GM12892 (cell line): ENCODE data around the gene TFEB.

Experiments used
- DNase-seq: peaks from one replicate; pipeline ENCODE4 v3.0.0; 2011; ENCODE audit not compliant: insufficient read length
- FAIRE-seq: peaks from 2 replicates; lab custom pipeline; 2011; peaks lifted over from hg19 to GRCh38; lab: Jason Lieb, UNC
- POLR2A ChIP-seq: IDR thresholded peaks from 2 replicates; pipeline ENCODE4 v1.6.1; 2011; ENCODE audit warnings: low read depth, low read length, control low read depth
- POLR2AphosphoS5 ChIP-seq: IDR thresholded peaks from 2 replicates; pipeline ENCODE4 v1.6.1; 2011; ENCODE audit warnings: low read depth, low read length, control low read depth
- TAF1 ChIP-seq: IDR thresholded peaks from 2 replicates; pipeline ENCODE4 v1.6.1; 2011; ENCODE audit warnings: low read depth, mild to moderate bottlenecking, control low read depth, low read length, borderline replicate concordance

The TFEB gene

GRCh38 chr6:41743406-41744235 is 8.2 kb upstream of the TFEB start:
- FAIRE-seq (no peak), DNase-seq (no peak)
- no peak for TF ChIP-seq POLR2A
- no peak for TF ChIP-seq POLR2AphosphoS5
- TF ChIP-seq TAF1, result no peak

GRCh38 chr6:41741625-41742490 is 6.5 kb upstream of the TFEB start:
- FAIRE-seq (no peak), DNase-seq (no peak)
- TF ChIP-seq POLR2A, result no peak
- TF ChIP-seq TAF1, result no peak

DNA sequence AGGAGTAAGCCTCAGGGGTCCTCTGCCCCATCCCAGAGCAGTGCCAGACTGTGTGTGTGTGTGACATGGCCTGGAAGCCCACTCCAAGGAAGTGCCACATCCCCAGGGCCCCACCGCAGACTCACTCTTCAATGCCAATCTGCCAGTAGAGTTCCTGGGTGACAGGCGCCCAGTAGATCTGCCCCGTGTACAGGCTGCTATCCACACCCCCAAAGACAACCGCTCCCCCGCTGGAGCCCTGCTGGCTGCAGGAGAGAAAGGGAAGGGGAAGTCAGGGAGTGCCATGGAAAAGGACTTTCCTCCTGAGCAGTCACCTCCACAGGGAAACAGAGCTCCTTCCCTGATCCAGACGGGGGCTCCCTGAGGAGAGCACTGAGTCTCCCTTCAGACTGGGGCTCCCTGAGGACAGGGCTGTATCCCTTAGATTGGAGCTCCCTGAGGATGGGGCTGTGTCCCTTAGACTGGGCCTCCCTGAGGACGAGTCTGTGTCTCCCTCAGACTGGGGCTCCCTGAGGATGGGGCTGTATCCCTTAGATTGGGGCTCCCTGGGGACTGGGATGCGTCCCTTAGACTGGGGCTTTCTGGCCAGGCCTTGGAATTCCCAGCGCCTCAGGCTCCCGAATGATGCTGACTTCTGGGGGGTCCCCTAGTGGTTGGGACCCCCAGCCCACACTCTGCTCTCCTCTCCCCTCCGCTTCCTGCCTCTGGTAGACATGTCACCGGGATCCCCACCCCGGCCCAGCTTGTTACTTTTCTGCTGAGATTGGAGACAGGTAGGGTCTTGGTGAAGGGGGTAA is 5.2 kb upstream of the TFEB start:
- no peak for DNase-seq
- TF ChIP-seq TAF1, result no peak
- TF ChIP-seq POLR2AphosphoS5, result no peak
- no peak for TF ChIP-seq POLR2A
- FAIRE-seq, result no peak

DNA sequence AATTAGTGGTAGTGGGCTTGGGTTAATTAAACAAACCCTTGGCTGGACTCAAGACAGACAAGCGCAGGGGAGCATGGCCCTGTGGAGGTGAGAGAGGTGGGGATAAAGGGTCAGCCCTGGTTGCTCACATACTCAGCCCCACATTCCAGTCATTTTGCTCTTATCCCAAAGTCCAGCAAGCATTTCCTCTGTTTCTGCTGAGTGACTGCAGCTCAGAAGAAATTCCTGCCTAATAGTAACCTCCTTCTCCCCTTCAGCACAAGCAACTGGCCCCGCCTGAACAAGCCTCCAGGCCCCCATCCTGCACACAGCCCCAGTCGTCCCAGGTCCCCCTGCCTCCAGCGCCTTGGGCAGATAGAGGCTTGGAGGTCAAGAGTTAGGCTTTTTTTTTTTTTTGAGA is 3.6 kb upstream of the TFEB start:
- TF ChIP-seq POLR2A (no peak), POLR2AphosphoS5 (no peak), TAF1 (no peak)
- FAIRE-seq (no peak), DNase-seq (no peak)

DNA sequence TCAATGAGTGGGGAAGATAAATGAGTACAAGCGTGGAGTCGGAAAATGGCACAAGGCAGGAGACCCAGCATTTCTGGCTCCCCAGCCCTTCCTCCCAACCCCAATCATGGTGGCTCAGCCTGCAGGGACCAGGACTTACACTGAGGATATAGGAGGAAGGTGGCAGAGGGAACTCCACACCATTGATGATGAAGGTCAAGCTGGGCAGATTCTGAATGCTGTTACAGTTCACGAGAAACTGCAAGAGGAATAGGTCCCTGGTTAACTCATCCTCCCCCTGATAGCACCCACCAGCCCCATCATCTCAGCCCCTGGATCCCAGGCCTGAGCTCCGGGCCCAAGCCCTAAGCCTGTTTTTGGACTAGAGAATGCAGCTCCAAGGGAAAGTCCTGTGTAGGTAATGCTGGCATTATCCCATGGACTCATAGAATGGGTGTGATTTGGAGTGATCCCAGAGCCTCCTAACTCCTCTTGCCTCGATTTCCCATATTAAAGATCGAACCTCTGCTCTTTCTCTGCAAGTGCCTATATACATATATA is 2.3 kb upstream of the TFEB start:
- FAIRE-seq, result no peak
- TF ChIP-seq POLR2AphosphoS5 (no peak), POLR2A (no peak), TAF1 (no peak)
- no peak for DNase-seq

DNA sequence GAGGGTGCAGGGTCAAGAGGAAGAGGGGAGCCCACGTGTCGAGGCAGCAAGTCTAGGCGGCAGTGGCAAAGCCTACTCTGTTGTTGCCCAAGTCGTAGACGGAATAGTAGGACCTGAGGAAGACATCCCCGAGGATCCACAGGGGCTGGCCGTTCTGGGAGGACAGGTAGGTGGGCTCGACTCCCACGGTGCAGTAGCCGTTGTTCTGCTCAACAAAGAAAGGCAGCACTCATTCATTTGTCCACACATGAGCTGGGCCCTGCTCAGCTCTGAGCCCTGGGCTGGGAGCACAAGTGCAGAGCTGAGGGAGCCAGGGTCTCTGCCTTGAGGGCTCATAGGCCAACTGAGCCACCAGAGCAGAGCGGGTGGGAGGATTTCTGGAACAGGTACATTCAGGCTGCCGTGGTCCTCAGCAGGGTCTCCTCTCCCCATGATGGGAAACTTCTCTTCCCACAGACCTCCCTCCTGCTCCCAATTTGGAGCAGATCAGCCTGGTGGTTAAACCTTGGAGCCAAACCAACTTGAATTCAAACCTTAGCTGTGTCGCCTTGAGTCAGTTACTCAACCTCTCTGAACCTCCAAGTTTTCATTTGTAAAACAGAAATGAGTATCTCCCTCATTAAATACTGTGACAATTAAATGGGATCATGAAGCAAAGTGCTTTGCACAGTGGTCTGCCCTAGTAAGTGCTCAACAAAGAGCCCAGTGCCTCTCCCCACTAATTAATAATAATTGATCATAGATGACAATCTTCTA is 1.6 kb upstream of the TFEB start:
- DNase-seq (no peak), FAIRE-seq (no peak)
- no peak for TF ChIP-seq POLR2AphosphoS5
- no peak for TF ChIP-seq POLR2A
- TF ChIP-seq TAF1, result no peak

- no peak for FAIRE-seq
- no peak for DNase-seq
- TF ChIP-seq POLR2AphosphoS5 (no peak), POLR2A (no peak), TAF1 (no peak)
Measured at GRCh38 chr6:41736186-41736733, 852 bp upstream of the TFEB start.

GRCh38 chr6:41734666-41735426 is 562 bp downstream of the TFEB start:
- no peak; the same call in 1 of the 2 replicates for TF ChIP-seq POLR2A
- TF ChIP-seq POLR2AphosphoS5, result no peak
- no peak for TF ChIP-seq TAF1
- FAIRE-seq, result no peak

DNA sequence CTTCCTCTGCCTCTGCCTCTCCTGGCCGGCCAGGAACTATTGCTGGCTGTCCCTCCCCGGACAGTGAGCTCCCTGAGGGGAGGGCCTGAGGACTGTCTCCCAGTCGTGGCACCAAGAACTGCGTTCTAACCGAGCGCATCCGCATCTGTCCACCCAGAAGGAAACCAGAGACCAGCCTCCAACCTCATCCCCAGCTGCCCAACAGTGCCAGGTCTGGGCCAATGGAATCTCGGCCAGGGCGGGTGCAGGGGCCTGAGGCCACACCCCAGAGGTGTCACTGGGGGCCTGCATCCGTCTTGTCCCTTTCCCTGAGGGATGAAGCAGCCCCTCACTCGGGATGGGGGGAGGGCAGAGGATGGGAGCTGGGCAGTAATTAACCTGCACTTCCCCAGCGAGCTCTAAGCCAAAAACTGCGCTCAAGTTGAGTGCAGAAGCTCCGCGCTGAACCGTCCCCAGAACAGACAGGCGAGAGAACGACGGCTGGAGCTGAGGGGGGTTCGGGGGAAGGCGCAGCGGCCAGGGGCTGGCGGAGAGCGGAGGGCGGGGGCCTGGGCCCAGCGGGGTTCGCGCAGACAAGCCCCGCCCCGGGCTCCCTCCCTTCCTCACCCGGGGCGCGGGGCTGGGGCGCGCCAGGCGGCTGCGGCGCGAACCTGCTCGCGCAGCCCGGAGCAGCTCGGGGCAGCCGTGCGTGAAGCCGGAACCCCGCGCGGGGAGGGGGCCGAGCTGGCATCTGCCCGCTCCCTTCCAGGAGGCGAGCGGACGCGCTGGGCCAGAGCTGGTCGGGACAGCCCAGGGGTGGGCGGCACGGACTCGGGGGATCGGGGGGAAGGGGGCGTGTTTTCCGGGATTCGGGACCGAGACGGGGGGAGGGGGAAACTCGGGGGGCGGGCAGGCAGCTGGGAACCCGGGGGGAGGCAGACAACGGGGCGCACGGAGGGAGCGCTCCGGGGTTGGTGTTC is 1.4 kb downstream of the TFEB start:
- TF ChIP-seq POLR2A (peak; percentile 71), POLR2AphosphoS5 (no peak), TAF1 (no peak)
- DNase-seq, result peak; percentile 92
- FAIRE-seq, result peak; percentile 93

More at GRCh38 chr6:41734666-41735426, 562 bp downstream of the TFEB start:
- peak; percentile 69 for DNase-seq
